ENCODE measurements around the gene CDK19.

- TF ChIP-seq ZNF331 (CRISPR knock-in tag; IDR thresholded peaks at IDR 0.05; ENCODE audit: low read depth) = no peak
- TF ChIP-seq CREB1 (CRISPR knock-in tag; IDR thresholded peaks at IDR 0.05; ENCODE audit: low read depth) = no peak
- no peak for TF ChIP-seq CTCF (conservative IDR thresholded peaks at IDR 0.05; ENCODE audit: low read depth in 2 of 2)
- TF ChIP-seq EZH2 (IDR thresholded peaks at IDR 0.05; ENCODE audit: low read depth, unreplicated experiment) = no peak
- TF ChIP-seq POLR2AphosphoS5 (IDR thresholded peaks at IDR 0.05; ENCODE audit: low read depth) = no peak
- TF ChIP-seq JUNB (IDR thresholded peaks at IDR 0.05; ENCODE audit: unreplicated experiment) = no peak
- TF ChIP-seq REST (IDR thresholded peaks at IDR 0.05; ENCODE audit: unreplicated experiment) = no peak
- TF ChIP-seq EZH2phosphoT487 (IDR thresholded peaks at IDR 0.05; ENCODE audit: unreplicated experiment) = no peak
- TF ChIP-seq ETS1 (IDR thresholded peaks at IDR 0.05) = no peak
- no peak for TF ChIP-seq ZNF114 (CRISPR knock-in tag; IDR thresholded peaks at IDR 0.05)
- TF ChIP-seq STAT1 (IDR thresholded peaks at IDR 0.05; ENCODE audit: unreplicated experiment) = no peak
These were observed 203.0 kb downstream of the CDK19 start for GRCh38 chr6:110612298-110612697.
